Measurements from ENCODE around the gene CAB39L. TPM values are rescaled to one million over a fixed set of nuclear protein-coding genes. Genes with fewer than 3 reads are reported as not detected.

CAB39L gene
- total and polyA plus RNA-seq, 12 donors, result 7.1 to 33.2 (median 16.9) TPM

- no peak overlapping the region for H3K27ac ChIP-seq
- TF ChIP-seq CTCF (IDR thresholded peaks at IDR 0.05), result no peak
- H3K36me3 ChIP-seq, result peaks cover 0 to 57% (median 39%) of the 10 kb centered on the region in 9 donors
- H3K4me3 ChIP-seq, result no peak overlapping the region
- 100% methylated on average over 1 of the region's 1 CpG for WGBS, 2 donors
- ATAC-seq (no peak), DNase-seq (no peak)
- peaks cover 0 to 16% (median 4%) of the 10 kb centered on the region in 11 donors for H3K9me3 ChIP-seq
- H3K27me3 ChIP-seq, result no peaks in the 10 kb centered on the region
- intact Hi-C loops (cut with DNase I), result no loop called here
- H3K4me1 ChIP-seq, result peaks cover 0 to 17% (median 4%) of the 10 kb centered on the region in 9 donors
These were observed 15.7 kb upstream of the CAB39L start for GRCh38 chr13:49459580-49459979.

GRCh38 chr13:49457221-49457620, 13.4 kb upstream of the CAB39L start:
- H3K36me3 ChIP-seq, result peaks cover 0 to 44% (median 15%) of the 10 kb centered on the region in 9 donors
- ATAC-seq, result no peak
- no peaks in the 10 kb centered on the region for H3K27me3 ChIP-seq
- no peak overlapping the region for H3K4me3 ChIP-seq
- intact Hi-C loops (cut with DNase I), result no loop called here
- WGBS, 2 donors, result 93 to 95% methylated on average over 7 of the region's 7 CpGs
- H3K27ac ChIP-seq, result no peak overlapping the region
- no peak for DNase-seq
- no peak for TF ChIP-seq CTCF (IDR thresholded peaks at IDR 0.05)
- H3K4me1 ChIP-seq, result peaks cover 0 to 13% (median 0%) of the 10 kb centered on the region in 9 donors
- peaks cover 0 to 3% (median 0%) of the 10 kb centered on the region in 11 donors for H3K9me3 ChIP-seq

- TF ChIP-seq CTCF (IDR thresholded peaks at IDR 0.05), result no peak
- 97 to 98% methylated on average over 1 of the region's 1 CpG for WGBS, 2 donors
- intact Hi-C loops (cut with DNase I), result no loop called here
These were observed 12.3 kb upstream of the CAB39L start for GRCh38 chr13:49456156-49456555.

GRCh38 chr13:49455007-49455398, 11.1 kb upstream of the CAB39L start:
- DNase-seq, result no peak
- no peak for TF ChIP-seq CTCF (IDR thresholded peaks at IDR 0.05)
- Histone ChIP-seq H3K4me3 (no peak overlapping the region), H3K27ac (peak overlapping the region in 1 of 10 donors; percentile 16), H3K27me3 (no peaks in the 10 kb centered on the region), H3K9me3 (no peaks in the 10 kb centered on the region), H3K4me1 (peaks cover 0 to 21% (median 0%) of the 10 kb centered on the region in 9 donors), H3K36me3 (peaks cover 0 to 27% (median 0%) of the 10 kb centered on the region in 9 donors)
- intact Hi-C loops (cut with DNase I), result no loop called here
- no peak for ATAC-seq

More at GRCh38 chr13:49456156-49456555, 12.3 kb upstream of the CAB39L start:
- ATAC-seq, result no peak
- H3K4me1 ChIP-seq, result peaks cover 0 to 13% (median 0%) of the 10 kb centered on the region in 9 donors
- no peak for DNase-seq
- H3K9me3 ChIP-seq, result no peaks in the 10 kb centered on the region
- H3K36me3 ChIP-seq, result peaks cover 0 to 39% (median 5%) of the 10 kb centered on the region in 9 donors
- H3K4me3 ChIP-seq, result no peak overlapping the region
- H3K27me3 ChIP-seq, result no peaks in the 10 kb centered on the region
- no peak overlapping the region for H3K27ac ChIP-seq
